Left ventricle myocardium inferior (tissue), 1 donor: ENCODE results near the gene CCR3. TPM values are rescaled to one million over a fixed set of nuclear protein-coding genes. Genes with fewer than 3 reads are reported as not detected.

Experiments
- DNase-seq: peaks from one replicate; pipeline ENCODE4 v3.0.0-alpha.2; 2020
- H3K27ac ChIP-seq: fragments of 200-600 bp; replicated peaks from 2 replicates; pipeline ENCODE4 v1.8.0; 2021
- H3K27me3 ChIP-seq: fragments of 200-600 bp; 2 replicates; pipeline ENCODE4 v1.8.0; 2021; ENCODE audit warnings: low read depth
- H3K36me3 ChIP-seq: fragments of 200-600 bp; 2 replicates; pipeline ENCODE4 v1.8.0; 2021
- H3K4me1 ChIP-seq: fragments of 200-600 bp; 2 replicates; pipeline ENCODE4 v1.8.0; 2021
- H3K4me3 ChIP-seq: fragments of 200-600 bp; 2 replicates; pipeline ENCODE4 v1.8.0; 2021; ENCODE audit warnings: mild to moderate bottlenecking, moderate library complexity
- H3K9me3 ChIP-seq: fragments of 200-600 bp; replicated peaks from 2 replicates; pipeline ENCODE4 v1.8.0; 2021
- CTCF ChIP-seq: fragments of 200-600 bp; IDR thresholded peaks from 2 replicates; pipeline ENCODE4 v1.8.0; 2021; ENCODE audit warnings: antibody characterized with exemption, mild to moderate bottlenecking, borderline replicate concordance
- intact Hi-C: fragments of 100-400 bp; cut with micrococcal nuclease; formaldehyde crosslinking; loops from one replicate; pipeline ENCODE4 v1.11.0; 2022
- total RNA-seq: library from RNA; stranded (reverse); fragmentation: NEBNext Ultra II Directional; extraction: Animal tissue kit (Norgen Biotek cat#: 25700); gene quantifications from one replicate; pipeline ENCODE4 v1.2.1, GENCODE V29; 2021
- donor health status: DM: no; HTN: yes; CAD: no; lungs with severe emphysema.

Gene CCR3
- total RNA-seq, 1 donor from 2014 or later, result not detected

GRCh38 chr3:46299608-46300460 lies 57.6 kb downstream of the CCR3 start:
- no peak overlapping the region for H3K4me3 ChIP-seq
- DNase-seq, result no peak
- no peak for TF ChIP-seq CTCF
- peak overlapping the region; percentile 23 for H3K27ac ChIP-seq
- no peaks in the 10 kb centered on the region for H3K9me3 ChIP-seq
- no peaks in the 10 kb centered on the region for H3K36me3 ChIP-seq
- no peaks in the 10 kb centered on the region for H3K4me1 ChIP-seq
- intact Hi-C loops, result no loop called here
- H3K27me3 ChIP-seq, result peaks cover 13% of the 10 kb centered on the region

GRCh38 chr3:46300461-46300789 lies 58.2 kb downstream of the CCR3 start:
- Histone ChIP-seq H3K36me3 (no peaks in the 10 kb centered on the region), H3K4me3 (no peak overlapping the region), H3K9me3 (no peaks in the 10 kb centered on the region), H3K27me3 (peaks cover 13% of the 10 kb centered on the region), H3K27ac (peak overlapping the region; percentile 31), H3K4me1 (no peaks in the 10 kb centered on the region)
- intact Hi-C loops, result no loop called here
- no peak for DNase-seq
- TF ChIP-seq CTCF, result no peak

- no peak overlapping the region for H3K4me3 ChIP-seq
- no peaks in the 10 kb centered on the region for H3K9me3 ChIP-seq
- no peak for TF ChIP-seq CTCF
- DNase-seq, result no peak
- intact Hi-C loops, result no loop called here
- H3K36me3 ChIP-seq, result no peaks in the 10 kb centered on the region
- H3K4me1 ChIP-seq, result no peaks in the 10 kb centered on the region
- peak overlapping the region; percentile 40 for H3K27ac ChIP-seq
- H3K27me3 ChIP-seq, result peaks cover 13% of the 10 kb centered on the region
These were observed 59.0 kb downstream of the CCR3 start for GRCh38 chr3:46301122-46301835.

DNA sequence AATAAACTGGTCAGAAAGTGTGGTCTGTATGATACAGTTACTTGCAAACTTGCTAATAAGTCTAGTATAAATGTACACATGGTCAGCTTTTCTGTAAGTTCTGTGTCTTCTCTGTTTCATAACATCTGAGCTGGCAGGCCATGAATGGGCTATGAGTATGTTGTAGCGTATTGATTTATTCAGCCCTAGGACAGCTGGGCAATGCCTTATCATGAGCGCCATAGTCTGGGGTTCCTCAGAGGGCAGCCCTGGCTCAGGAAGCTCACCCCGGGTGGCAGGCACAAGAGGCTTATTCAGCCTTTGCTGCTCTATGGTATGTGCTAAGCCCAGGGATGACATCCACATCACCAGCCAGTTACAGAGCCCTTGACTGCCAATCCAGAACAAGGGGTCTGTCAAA lies 61.0 kb downstream of the CCR3 start:
- DNase-seq, result no peak
- TF ChIP-seq CTCF, result no peak
- H3K27me3 ChIP-seq, result peaks cover 21% of the 10 kb centered on the region
- intact Hi-C loops, result no loop called here
- no peak overlapping the region for H3K4me3 ChIP-seq
- no peaks in the 10 kb centered on the region for H3K36me3 ChIP-seq
- no peak overlapping the region for H3K27ac ChIP-seq
- H3K4me1 ChIP-seq, result no peaks in the 10 kb centered on the region
- H3K9me3 ChIP-seq, result no peaks in the 10 kb centered on the region

DNA sequence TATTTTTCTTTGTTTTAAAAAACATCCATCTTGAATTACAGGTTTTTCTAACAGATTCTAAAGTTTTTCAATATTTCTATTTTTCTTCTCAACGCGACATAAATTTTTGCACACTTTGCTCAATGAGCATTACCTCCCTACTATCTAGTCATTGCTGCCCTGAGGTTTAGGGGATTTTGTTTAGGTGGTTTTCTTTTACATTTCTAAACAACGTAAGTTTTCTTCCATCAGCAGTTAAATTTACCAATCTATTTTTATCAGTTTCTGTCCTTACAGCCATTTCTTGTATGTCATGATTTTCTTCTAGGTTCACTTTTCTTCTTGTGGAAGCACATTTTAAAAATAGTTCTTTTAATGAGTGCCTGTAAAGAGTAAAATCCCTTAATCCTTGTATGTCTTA lies 62.5 kb downstream of the CCR3 start:
- intact Hi-C loops, result no loop called here
- no peak for DNase-seq
- Histone ChIP-seq H3K4me1 (no peaks in the 10 kb centered on the region), H3K9me3 (no peaks in the 10 kb centered on the region), H3K27ac (no peak overlapping the region), H3K27me3 (peaks cover 22% of the 10 kb centered on the region), H3K4me3 (no peak overlapping the region), H3K36me3 (no peaks in the 10 kb centered on the region)
- no peak for TF ChIP-seq CTCF
